IPS-18a (cell line): ENCODE results near the gene SPACA4.
A peak's percentile ranks its signal among the peaks of the same experiment; 100 is the strongest.
"Not testable (repeated sequence)": the region's sequence is repeated elsewhere in the genome, so short reads cannot be mapped to it uniquely, and the experiment has no call there.

Experiments
- H3K27ac ChIP-seq: one replicate; pipeline ENCODE4 v1.5.1; 2013; ENCODE audit warnings: low read length
- H3K27me3 ChIP-seq: one replicate; pipeline ENCODE4 v1.6.1; 2013; ENCODE audit warnings: mild to moderate bottlenecking, low read length; ENCODE audit not compliant: control insufficient read depth, insufficient read depth
- H3K36me3 ChIP-seq: one replicate; pipeline ENCODE4 v1.6.1; 2013; ENCODE audit warnings: low read depth, low read length; ENCODE audit not compliant: control insufficient read depth
- H3K4me1 ChIP-seq: one replicate; pipeline ENCODE4 v1.6.1; 2013; ENCODE audit warnings: low read depth, low read length; ENCODE audit not compliant: control insufficient read depth
- H3K4me3 ChIP-seq: one replicate; pipeline ENCODE4 v1.5.1; 2013; ENCODE audit warnings: low read length
- H3K9ac ChIP-seq: one replicate; pipeline ENCODE4 v1.6.1; 2013; ENCODE audit warnings: mild to moderate bottlenecking, low read length, moderate library complexity
- H3K9me3 ChIP-seq: one replicate; pipeline ENCODE4 v1.6.1; 2013; ENCODE audit warnings: low read depth, low read length; ENCODE audit not compliant: control insufficient read depth

The SPACA4 gene

GRCh38 chr19:48624791-48625723 lies 18.5 kb downstream of the SPACA4 start:
- peak overlapping the region; percentile 91 for H3K4me3 ChIP-seq
- peaks cover 15% of the 10 kb centered on the region for H3K4me1 ChIP-seq
- no peak overlapping the region for H3K27ac ChIP-seq

GRCh38 chr19:48625891-48626327 lies 19.4 kb downstream of the SPACA4 start:
- Histone ChIP-seq H3K36me3 (no peaks in the 10 kb centered on the region), H3K4me3 (no peak overlapping the region), H3K4me1 (peaks cover 20% of the 10 kb centered on the region), H3K9ac (no peak overlapping the region), H3K27me3 (no peaks in the 10 kb centered on the region), H3K9me3 (no peaks in the 10 kb centered on the region), H3K27ac (no peak overlapping the region)

More at GRCh38 chr19:48624791-48625723, 18.5 kb downstream of the SPACA4 start:
- Histone ChIP-seq H3K9me3 (no peaks in the 10 kb centered on the region), H3K9ac (peak overlapping the region; percentile 79), H3K36me3 (no peaks in the 10 kb centered on the region), H3K27me3 (no peaks in the 10 kb centered on the region)

- H3K27me3 ChIP-seq, result no peaks in the 10 kb centered on the region
- H3K4me3 ChIP-seq, result no peak overlapping the region
- H3K27ac ChIP-seq, result no peak overlapping the region
- no peaks in the 10 kb centered on the region for H3K36me3 ChIP-seq
- H3K9ac ChIP-seq, result no peak overlapping the region
- no peaks in the 10 kb centered on the region for H3K9me3 ChIP-seq
- H3K4me1 ChIP-seq, result peaks cover 27% of the 10 kb centered on the region
Observed at GRCh38 chr19:48627201-48627864, 20.8 kb downstream of the SPACA4 start.

- no peak overlapping the region for H3K9ac ChIP-seq
- no peaks in the 10 kb centered on the region for H3K9me3 ChIP-seq
- H3K36me3 ChIP-seq, result no peaks in the 10 kb centered on the region
- H3K4me3 ChIP-seq, result no peak overlapping the region
- no peak overlapping the region for H3K27ac ChIP-seq
- H3K4me1 ChIP-seq, result peaks cover 27% of the 10 kb centered on the region
- H3K27me3 ChIP-seq, result no peaks in the 10 kb centered on the region
Observed at GRCh38 chr19:48627865-48628314, 21.3 kb downstream of the SPACA4 start.

- H3K4me3 ChIP-seq, result no peak overlapping the region
- H3K9ac ChIP-seq, result no peak overlapping the region
- no peak overlapping the region for H3K27ac ChIP-seq
- H3K4me1 ChIP-seq, result peaks cover 21% of the 10 kb centered on the region
- H3K27me3 ChIP-seq, result no peaks in the 10 kb centered on the region
- H3K9me3 ChIP-seq, result no peaks in the 10 kb centered on the region
- no peaks in the 10 kb centered on the region for H3K36me3 ChIP-seq
Observed at GRCh38 chr19:48628486-48629296, 22.1 kb downstream of the SPACA4 start.

GRCh38 chr19:48629297-48629598 lies 22.7 kb downstream of the SPACA4 start:
- H3K9me3 ChIP-seq, result no peaks in the 10 kb centered on the region
- H3K36me3 ChIP-seq, result no peaks in the 10 kb centered on the region
- H3K4me3 ChIP-seq, result no peak overlapping the region
- no peak overlapping the region for H3K9ac ChIP-seq
- H3K27me3 ChIP-seq, result no peaks in the 10 kb centered on the region
- H3K4me1 ChIP-seq, result peaks cover 25% of the 10 kb centered on the region
- H3K27ac ChIP-seq, result no peak overlapping the region

GRCh38 chr19:48629599-48630295 lies 23.2 kb downstream of the SPACA4 start:
- Histone ChIP-seq H3K4me1 (peaks cover 28% of the 10 kb centered on the region), H3K36me3 (no peaks in the 10 kb centered on the region), H3K4me3 (peak overlapping the region; percentile 47), H3K27me3 (no peaks in the 10 kb centered on the region), H3K9me3 (no peaks in the 10 kb centered on the region), H3K9ac (peak overlapping the region; percentile 61), H3K27ac (no peak overlapping the region)

GRCh38 chr19:48630296-48631063 lies 23.9 kb downstream of the SPACA4 start:
- peak overlapping the region; percentile 30 for H3K27ac ChIP-seq
- H3K4me1 ChIP-seq, result peaks cover 29% of the 10 kb centered on the region
- H3K9ac ChIP-seq, result peak overlapping the region; percentile 61
- no peaks in the 10 kb centered on the region for H3K9me3 ChIP-seq
- peak overlapping the region; percentile 47 for H3K4me3 ChIP-seq
- no peaks in the 10 kb centered on the region for H3K27me3 ChIP-seq
- H3K36me3 ChIP-seq, result no peaks in the 10 kb centered on the region

GRCh38 chr19:48631225-48631624 lies 24.7 kb downstream of the SPACA4 start:
- Histone ChIP-seq H3K27ac (peak overlapping the region; percentile 30), H3K4me3 (peak overlapping the region; percentile 47), H3K27me3 (peaks cover 6% of the 10 kb centered on the region), H3K4me1 (peaks cover 32% of the 10 kb centered on the region), H3K9ac (peak overlapping the region; percentile 61), H3K9me3 (no peaks in the 10 kb centered on the region), H3K36me3 (no peaks in the 10 kb centered on the region)

- not testable (repeated sequence) for H3K4me3 ChIP-seq, H3K27ac ChIP-seq, H3K9ac ChIP-seq, H3K36me3 ChIP-seq, H3K9me3 ChIP-seq
- Histone ChIP-seq H3K27me3 (peaks cover 10% of the 10 kb centered on the region), H3K4me1 (peaks cover 37% of the 10 kb centered on the region)
Observed at GRCh38 chr19:48632286-48632685, 25.7 kb downstream of the SPACA4 start.
